Bronchial epithelial cell (primary cell): Measurements from ENCODE around the gene DHDDS. TPM values are rescaled to one million over a fixed set of nuclear protein-coding genes. Genes with fewer than 3 reads are reported as not detected.

ENCODE experiments used
- DNase-seq: peaks from one replicate; pipeline ENCODE4 v3.0.0-alpha.2; 2010; ENCODE audit warnings: low read depth
- FAIRE-seq: peaks from 2 replicates; lab custom pipeline; 2011; peaks lifted over from hg19 to GRCh38; lab: Jason Lieb, UNC
- H3K27me3 ChIP-seq: 2 replicates; pipeline ENCODE4 v1.5.1; 2011; ENCODE audit warnings: low read length; ENCODE audit not compliant: control insufficient read depth, insufficient read depth
- H3K36me3 ChIP-seq: 2 replicates; pipeline ENCODE4 v1.5.1; 2011; ENCODE audit warnings: low read length; ENCODE audit not compliant: control insufficient read depth, insufficient read depth
- H3K4me3 ChIP-seq: 2 replicates; pipeline ENCODE4 v1.5.1; 2011; ENCODE audit warnings: mild to moderate bottlenecking, low read depth, low read length, control low read depth
- CTCF ChIP-seq: IDR thresholded peaks from 2 replicates; pipeline ENCODE4 v1.5.1; 2011; ENCODE audit warnings: mild to moderate bottlenecking, moderate library complexity, low read length, control low read depth, inconsistent platforms; ENCODE audit not compliant: insufficient read depth, severe bottlenecking
- total RNA-seq: library from RNA; depleted of rRNA; stranded (reverse); fragments of >200 nt; gene quantifications from 2 replicates; pipeline ENCODE4 v1.2.1, GENCODE V29; 2014

DHDDS gene
- total RNA-seq, 1 donor from 2014 or later: 55.3 TPM

GRCh38 chr1:26450908-26451307 lies 18.8 kb downstream of the DHDDS start:
- Histone ChIP-seq H3K4me3 (no peak overlapping the region), H3K27me3 (no peaks in the 10 kb centered on the region), H3K36me3 (peaks cover 16% of the 10 kb centered on the region)
- no peak for DNase-seq
- no peak for FAIRE-seq
- TF ChIP-seq CTCF: no peak

GRCh38 chr1:26452459-26453183 lies 20.5 kb downstream of the DHDDS start:
- DNase-seq (no peak), FAIRE-seq (no peak)
- Histone ChIP-seq H3K36me3 (peaks cover 12% of the 10 kb centered on the region), H3K27me3 (no peaks in the 10 kb centered on the region), H3K4me3 (no peak overlapping the region)
- no peak for TF ChIP-seq CTCF

- TF ChIP-seq CTCF: no peak
- DNase-seq (no peak), FAIRE-seq (no peak)
- Histone ChIP-seq H3K27me3 (no peaks in the 10 kb centered on the region), H3K36me3 (peaks cover 10% of the 10 kb centered on the region), H3K4me3 (no peak overlapping the region)
Measured at GRCh38 chr1:26459148-26459547, 27.0 kb downstream of the DHDDS start.

- Histone ChIP-seq H3K4me3 (no peak overlapping the region), H3K36me3 (peaks cover 13% of the 10 kb centered on the region), H3K27me3 (no peaks in the 10 kb centered on the region)
- DNase-seq: no peak
- no peak for TF ChIP-seq CTCF
- no peak for FAIRE-seq
Measured at GRCh38 chr1:26459573-26460031, 27.5 kb downstream of the DHDDS start.

- FAIRE-seq: no peak
- no peak overlapping the region for H3K4me3 ChIP-seq
- DNase-seq: peak; percentile 18
- no peaks in the 10 kb centered on the region for H3K27me3 ChIP-seq
- H3K36me3 ChIP-seq: peaks cover 13% of the 10 kb centered on the region
- TF ChIP-seq CTCF: no peak
Measured at GRCh38 chr1:26468911-26469310, 36.8 kb downstream of the DHDDS start.
